BLaER1 (cell line): ENCODE measurements around the gene DNAJC2.

Source experiments
- H3K27ac ChIP-seq: shearing (Covaris generic); formaldehyde crosslinking; 2 replicates; pipeline ENCODE4 v1.8.1; 2022
- H3K27me3 ChIP-seq: shearing (Covaris generic); formaldehyde crosslinking; 2 replicates; pipeline ENCODE4 v1.8.1; 2022
- H3K36me3 ChIP-seq: shearing (Covaris generic); formaldehyde crosslinking; 2 replicates; pipeline ENCODE4 v1.8.1; 2022
- H3K4me1 ChIP-seq: shearing (Covaris generic); formaldehyde crosslinking; 2 replicates; pipeline ENCODE4 v1.8.1; 2022
- H3K4me2 ChIP-seq: shearing (Covaris generic); formaldehyde crosslinking; 2 replicates; pipeline ENCODE4 v1.8.1; 2022
- H3K4me3 ChIP-seq: shearing (Covaris generic); formaldehyde crosslinking; 2 replicates; pipeline ENCODE4 v1.8.1; 2022
- H3K9ac ChIP-seq: shearing (Covaris generic); formaldehyde crosslinking; 2 replicates; pipeline ENCODE4 v1.8.1; 2022
- H3K9me3 ChIP-seq: shearing (Covaris generic); formaldehyde crosslinking; 2 replicates; pipeline ENCODE4 v1.8.1; 2022
- H4K20me1 ChIP-seq: shearing (Covaris generic); formaldehyde crosslinking; 2 replicates; pipeline ENCODE4 v1.8.1; 2022
- Cebpa-rat ChIP-seq: shearing (Covaris generic); IDR thresholded peaks from 2 replicates; pipeline ENCODE4 v1.8.1; 2022

The DNAJC2 gene

GRCh38 chr7:103343332-103343731 is 1.2 kb downstream of the DNAJC2 start:
- Histone ChIP-seq H3K9me3 (no peaks in the 10 kb centered on the region), H4K20me1 (peaks cover 54% of the 10 kb centered on the region), H3K9ac (peak overlapping the region; percentile 91), H3K36me3 (peaks cover 43% of the 10 kb centered on the region), H3K4me2 (peak overlapping the region; percentile 79), H3K4me1 (peaks cover 45% of the 10 kb centered on the region), H3K27ac (peak overlapping the region; percentile 92; the same call in 1 of the 2 replicates), H3K27me3 (no peaks in the 10 kb centered on the region), H3K4me3 (peak overlapping the region; percentile 84)
- no peak for TF ChIP-seq Cebpa-rat

DNA sequence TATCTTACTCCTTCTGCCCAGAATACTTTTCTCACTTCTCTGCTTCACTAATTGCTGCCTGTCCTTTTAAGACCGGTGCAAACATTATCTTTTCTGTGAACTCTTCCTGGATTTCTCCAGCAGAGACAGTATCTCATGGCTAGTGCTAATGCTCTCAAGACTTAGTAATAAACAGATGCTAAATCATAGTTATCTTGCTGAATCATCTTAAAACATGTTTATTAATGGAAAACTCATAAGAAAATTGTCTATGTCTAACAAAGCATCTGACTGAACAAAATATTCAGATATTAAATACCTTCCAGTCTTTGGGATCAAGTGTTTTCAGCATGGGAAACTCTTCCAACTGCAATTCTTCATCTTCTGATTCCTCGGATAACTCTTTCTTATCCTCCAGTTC is 3.1 kb downstream of the DNAJC2 start:
- Histone ChIP-seq H3K4me3 (no peak overlapping the region), H3K4me1 (peaks cover 37% of the 10 kb centered on the region), H3K4me2 (peak overlapping the region; percentile 25; the same call in 1 of the 2 replicates), H3K36me3 (peaks cover 62% of the 10 kb centered on the region), H3K27me3 (no peaks in the 10 kb centered on the region), H3K9me3 (no peaks in the 10 kb centered on the region), H3K27ac (no peak overlapping the region), H3K9ac (no peak overlapping the region), H4K20me1 (peaks cover 70% of the 10 kb centered on the region)
- no peak for TF ChIP-seq Cebpa-rat

DNA sequence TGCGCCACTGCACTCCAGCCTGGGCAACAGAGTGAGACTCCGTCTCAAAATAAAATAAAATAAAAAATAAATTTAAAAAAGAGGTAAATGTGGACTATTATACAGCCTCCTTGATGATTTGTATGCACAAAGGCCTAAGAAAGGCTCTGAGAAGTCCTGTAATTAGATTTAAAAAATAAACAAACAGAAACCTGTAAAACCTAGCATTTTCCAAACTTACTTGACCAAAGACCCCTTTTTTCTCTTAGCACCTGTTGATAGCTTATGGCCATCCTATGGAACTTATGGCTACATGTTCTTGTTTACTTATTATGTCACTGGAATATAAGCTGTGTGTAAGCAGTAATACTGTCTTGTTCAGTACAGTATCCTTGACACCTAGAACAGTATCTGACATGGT is 5.7 kb downstream of the DNAJC2 start:
- H3K4me1 ChIP-seq, result peaks cover 31% of the 10 kb centered on the region
- peaks cover 88% of the 10 kb centered on the region for H3K36me3 ChIP-seq
- H3K4me3 ChIP-seq, result no peak overlapping the region
- no peak overlapping the region for H3K4me2 ChIP-seq
- H3K27me3 ChIP-seq, result no peaks in the 10 kb centered on the region
- H3K27ac ChIP-seq, result no peak overlapping the region
- peaks cover 92% of the 10 kb centered on the region for H4K20me1 ChIP-seq
- no peaks in the 10 kb centered on the region for H3K9me3 ChIP-seq
- TF ChIP-seq Cebpa-rat, result no peak
- no peak overlapping the region for H3K9ac ChIP-seq

- peaks cover 93% of the 10 kb centered on the region for H4K20me1 ChIP-seq
- no peak overlapping the region for H3K4me2 ChIP-seq
- H3K4me1 ChIP-seq, result peaks cover 11% of the 10 kb centered on the region
- no peak for TF ChIP-seq Cebpa-rat
- H3K4me3 ChIP-seq, result no peak overlapping the region
- no peak overlapping the region for H3K9ac ChIP-seq
- peaks cover 95% of the 10 kb centered on the region for H3K36me3 ChIP-seq
- H3K27me3 ChIP-seq, result no peaks in the 10 kb centered on the region
- no peak overlapping the region for H3K27ac ChIP-seq
- H3K9me3 ChIP-seq, result no peaks in the 10 kb centered on the region
Measured at GRCh38 chr7:103336761-103337160, 7.8 kb downstream of the DNAJC2 start.

DNA sequence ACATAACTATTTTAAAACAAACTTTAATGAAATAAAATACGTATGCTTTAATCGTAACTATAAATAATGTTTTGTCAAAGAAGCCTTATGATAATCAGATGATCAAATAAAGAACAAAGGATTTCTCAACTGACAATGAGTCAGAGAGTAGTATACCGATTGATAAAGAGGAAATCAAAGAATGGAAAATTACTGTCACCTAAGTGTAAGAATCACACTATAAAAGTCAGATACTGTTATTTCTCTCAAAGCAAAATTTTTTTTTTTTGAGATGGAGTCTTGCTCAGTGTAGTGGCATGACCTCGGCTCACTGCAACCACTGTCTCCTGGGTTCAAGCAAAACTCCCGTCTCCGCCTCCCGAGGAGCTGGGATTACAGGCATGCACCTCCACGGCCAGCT is 18.8 kb downstream of the DNAJC2 start:
- no peak overlapping the region for H3K4me2 ChIP-seq
- no peaks in the 10 kb centered on the region for H3K27me3 ChIP-seq
- H3K9ac ChIP-seq, result no peak overlapping the region
- peaks cover 39% of the 10 kb centered on the region for H4K20me1 ChIP-seq
- H3K9me3 ChIP-seq, result no peaks in the 10 kb centered on the region
- no peak overlapping the region for H3K4me3 ChIP-seq
- H3K36me3 ChIP-seq, result peaks cover 82% of the 10 kb centered on the region
- TF ChIP-seq Cebpa-rat, result no peak
- no peaks in the 10 kb centered on the region for H3K4me1 ChIP-seq
- H3K27ac ChIP-seq, result no peak overlapping the region

DNA sequence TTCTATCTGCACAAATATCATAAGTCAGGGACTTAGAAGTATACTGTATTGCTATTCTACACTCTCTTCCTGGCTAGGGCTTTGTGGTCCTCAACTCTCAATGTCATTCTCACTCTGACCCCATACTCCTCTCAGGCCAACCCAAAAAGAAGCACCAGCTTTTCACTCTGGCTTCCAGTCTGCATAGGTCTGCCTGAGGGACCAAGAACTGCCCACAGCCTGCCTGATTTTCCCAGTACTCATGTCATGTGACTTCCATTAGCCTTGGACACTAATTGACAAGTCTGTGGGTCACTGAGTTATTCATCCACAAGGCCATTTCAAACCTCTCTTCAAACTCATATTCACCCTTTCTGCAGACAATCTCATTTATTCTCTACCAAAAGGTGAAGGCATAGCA is 27.6 kb downstream of the DNAJC2 start:
- peaks cover 100% of the 10 kb centered on the region for H3K36me3 ChIP-seq
- peaks cover 44% of the 10 kb centered on the region; the same call in 1 of the 2 replicates for H4K20me1 ChIP-seq
- H3K9me3 ChIP-seq, result no peaks in the 10 kb centered on the region
- no peaks in the 10 kb centered on the region for H3K4me1 ChIP-seq
- no peaks in the 10 kb centered on the region for H3K27me3 ChIP-seq
- TF ChIP-seq Cebpa-rat, result no peak
- H3K4me2 ChIP-seq, result no peak overlapping the region
- H3K4me3 ChIP-seq, result no peak overlapping the region
- no peak overlapping the region for H3K27ac ChIP-seq
- no peak overlapping the region for H3K9ac ChIP-seq

DNA sequence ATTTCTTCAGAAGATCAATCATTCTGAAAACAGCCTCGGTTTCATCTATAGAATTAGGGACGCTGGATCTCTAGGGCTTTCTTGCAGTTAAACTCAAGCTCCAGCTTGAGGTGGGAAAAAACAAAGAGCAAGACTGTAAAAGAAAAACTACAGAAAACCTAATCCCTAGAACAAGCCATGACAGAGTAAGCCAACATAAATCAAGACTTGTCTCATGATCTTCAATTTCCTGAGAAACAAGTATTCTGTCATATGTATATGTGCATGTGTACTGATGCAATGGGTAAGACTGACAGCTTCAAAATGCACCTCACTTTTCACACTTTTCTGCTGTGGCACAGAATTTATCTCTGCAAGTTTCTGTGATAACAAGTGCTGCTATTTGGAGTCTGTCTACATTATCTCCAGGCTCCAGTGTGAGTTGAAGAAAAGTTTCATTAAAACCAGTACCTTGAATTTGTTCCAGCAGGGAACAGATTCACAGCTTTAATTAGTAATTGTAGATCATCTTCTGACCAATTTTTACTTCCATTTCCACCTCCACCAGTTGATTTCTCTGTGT is 28.1 kb downstream of the DNAJC2 start:
- Histone ChIP-seq H3K27me3 (no peaks in the 10 kb centered on the region), H4K20me1 (peaks cover 49% of the 10 kb centered on the region; the same call in 1 of the 2 replicates), H3K36me3 (peaks cover 100% of the 10 kb centered on the region), H3K4me3 (no peak overlapping the region), H3K4me1 (no peaks in the 10 kb centered on the region), H3K27ac (no peak overlapping the region), H3K4me2 (no peak overlapping the region), H3K9me3 (no peaks in the 10 kb centered on the region), H3K9ac (no peak overlapping the region)
- TF ChIP-seq Cebpa-rat, result no peak

DNA sequence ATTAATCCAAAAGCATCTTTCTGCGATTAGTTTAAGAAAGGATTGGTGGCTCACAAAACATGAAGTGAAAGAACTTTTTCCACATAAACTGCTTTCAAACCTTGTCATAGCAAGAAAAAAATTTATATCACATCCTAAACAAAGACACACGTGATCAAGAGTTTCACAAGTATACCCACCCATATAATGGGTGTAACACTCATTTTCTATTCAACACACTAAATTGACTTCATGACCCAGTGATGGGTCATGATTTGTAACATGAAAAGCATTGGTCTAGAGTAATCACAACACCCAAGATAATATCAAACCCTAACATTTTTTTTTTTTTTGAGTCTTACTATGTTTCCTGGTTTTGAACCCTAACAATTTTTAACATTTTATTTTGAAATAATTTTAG is 29.7 kb downstream of the DNAJC2 start:
- no peak for TF ChIP-seq Cebpa-rat
- Histone ChIP-seq H3K27me3 (no peaks in the 10 kb centered on the region), H4K20me1 (peaks cover 60% of the 10 kb centered on the region; the same call in 1 of the 2 replicates), H3K36me3 (peaks cover 100% of the 10 kb centered on the region), H3K4me2 (no peak overlapping the region), H3K4me3 (no peak overlapping the region), H3K4me1 (no peaks in the 10 kb centered on the region), H3K9me3 (no peaks in the 10 kb centered on the region), H3K27ac (no peak overlapping the region), H3K9ac (no peak overlapping the region)

DNA sequence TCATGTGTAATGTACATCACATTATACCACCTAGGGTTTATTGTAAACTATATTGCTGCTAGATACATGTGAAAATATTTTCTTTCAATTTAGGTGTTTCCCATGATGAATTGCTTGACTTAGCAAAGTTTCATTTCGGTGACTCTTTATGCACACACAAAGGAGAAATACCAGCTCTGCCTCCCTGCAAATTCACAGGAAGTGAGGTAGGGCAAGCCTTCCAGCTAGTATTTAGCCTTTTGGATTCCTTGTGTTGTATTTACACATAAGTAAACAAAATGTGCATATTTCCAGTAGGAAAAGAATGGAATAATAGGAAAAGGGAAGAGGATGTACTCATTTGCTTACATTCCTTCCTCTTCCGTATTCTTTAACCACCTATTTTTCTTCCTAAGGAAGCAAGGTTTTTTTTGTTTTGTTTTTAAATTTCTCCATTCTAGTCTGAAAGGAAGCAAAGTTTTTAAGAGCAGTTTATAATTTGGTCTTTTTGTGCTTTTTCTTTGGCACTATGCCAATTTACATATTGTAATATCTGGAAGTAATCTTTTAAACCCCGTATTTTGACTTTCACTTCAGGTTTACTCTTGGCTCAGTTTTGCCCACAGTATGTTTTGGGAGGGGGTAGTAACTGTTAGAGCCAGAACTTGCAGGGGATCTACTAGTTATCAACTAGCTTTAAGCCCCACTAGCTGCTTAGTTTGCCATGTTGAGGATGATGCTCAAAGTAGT is 36.9 kb downstream of the DNAJC2 start:
- no peaks in the 10 kb centered on the region for H3K4me1 ChIP-seq
- no peak overlapping the region for H3K4me2 ChIP-seq
- H3K9ac ChIP-seq, result no peak overlapping the region
- H3K36me3 ChIP-seq, result peaks cover 98% of the 10 kb centered on the region
- H4K20me1 ChIP-seq, result peaks cover 70% of the 10 kb centered on the region
- no peak overlapping the region for H3K4me3 ChIP-seq
- H3K27me3 ChIP-seq, result no peaks in the 10 kb centered on the region
- TF ChIP-seq Cebpa-rat, result no peak
- no peak overlapping the region for H3K27ac ChIP-seq
- H3K9me3 ChIP-seq, result no peaks in the 10 kb centered on the region

- no peak overlapping the region for H3K4me3 ChIP-seq
- peaks cover 16% of the 10 kb centered on the region for H3K4me1 ChIP-seq
- H4K20me1 ChIP-seq, result peaks cover 58% of the 10 kb centered on the region
- H3K27me3 ChIP-seq, result no peaks in the 10 kb centered on the region
- no peaks in the 10 kb centered on the region for H3K9me3 ChIP-seq
- H3K9ac ChIP-seq, result no peak overlapping the region
- no peak overlapping the region for H3K27ac ChIP-seq
- H3K4me2 ChIP-seq, result no peak overlapping the region
- peaks cover 76% of the 10 kb centered on the region for H3K36me3 ChIP-seq
- no peak for TF ChIP-seq Cebpa-rat
Measured at GRCh38 chr7:103301441-103301840, 43.1 kb downstream of the DNAJC2 start.
